ENCODE data around the gene OR5AU1. TPM values are rescaled to one million over a fixed set of nuclear protein-coding genes. Genes with fewer than 3 reads are reported as not detected.
A peak's percentile ranks its signal among the peaks of the same experiment; 100 is the strongest.

Gene OR5AU1
- total RNA-seq, 1 donor from 2014 or later, result not detected

DNA sequence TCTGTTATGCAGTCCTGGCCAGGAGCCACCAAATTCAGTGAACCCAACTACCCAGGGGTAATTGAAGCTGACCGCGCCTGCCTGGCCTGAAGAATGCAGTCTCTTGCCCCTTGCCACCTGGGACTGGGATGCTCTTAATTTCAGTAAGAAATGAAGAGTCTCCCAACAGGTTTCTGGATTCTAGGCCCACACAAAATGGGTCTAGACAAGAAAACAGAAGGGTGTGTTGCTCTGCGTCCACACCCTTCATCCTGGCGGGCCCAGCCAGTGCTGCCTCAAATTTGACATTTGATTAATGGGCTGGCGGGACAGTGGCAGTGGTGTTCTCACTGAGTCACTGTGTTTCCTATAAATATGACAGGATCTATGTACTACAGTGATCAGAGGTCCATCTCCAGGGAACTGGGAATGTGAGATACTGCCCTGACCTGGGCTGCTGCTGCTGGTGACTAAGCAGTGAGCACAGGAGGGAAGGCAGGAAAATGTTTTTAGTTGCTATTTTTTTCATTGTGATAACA, 48.5 kb downstream of the OR5AU1 start:
- no peaks in the 10 kb centered on the region for H3K27me3 ChIP-seq
- peaks cover 0 to 15% of the 10 kb centered on the region in 2 donors for H3K4me1 ChIP-seq
- intact Hi-C loops (cut with DNase I), result loop anchor here (5.0 to 10.0 kb wide), 2 partner anchors 250 to 277 kb away; partner anchors contain the start of gene SUPT16H
- no peak for DNase-seq (ENCODE audit: low spot score in 2 of 2)
- no peaks in the 10 kb centered on the region for H3K9me3 ChIP-seq
- no peak overlapping the region for H3K4me3 ChIP-seq
- H3K27ac ChIP-seq, result peak overlapping the region; percentile 38 to 45
- TF ChIP-seq, protein P1, sequence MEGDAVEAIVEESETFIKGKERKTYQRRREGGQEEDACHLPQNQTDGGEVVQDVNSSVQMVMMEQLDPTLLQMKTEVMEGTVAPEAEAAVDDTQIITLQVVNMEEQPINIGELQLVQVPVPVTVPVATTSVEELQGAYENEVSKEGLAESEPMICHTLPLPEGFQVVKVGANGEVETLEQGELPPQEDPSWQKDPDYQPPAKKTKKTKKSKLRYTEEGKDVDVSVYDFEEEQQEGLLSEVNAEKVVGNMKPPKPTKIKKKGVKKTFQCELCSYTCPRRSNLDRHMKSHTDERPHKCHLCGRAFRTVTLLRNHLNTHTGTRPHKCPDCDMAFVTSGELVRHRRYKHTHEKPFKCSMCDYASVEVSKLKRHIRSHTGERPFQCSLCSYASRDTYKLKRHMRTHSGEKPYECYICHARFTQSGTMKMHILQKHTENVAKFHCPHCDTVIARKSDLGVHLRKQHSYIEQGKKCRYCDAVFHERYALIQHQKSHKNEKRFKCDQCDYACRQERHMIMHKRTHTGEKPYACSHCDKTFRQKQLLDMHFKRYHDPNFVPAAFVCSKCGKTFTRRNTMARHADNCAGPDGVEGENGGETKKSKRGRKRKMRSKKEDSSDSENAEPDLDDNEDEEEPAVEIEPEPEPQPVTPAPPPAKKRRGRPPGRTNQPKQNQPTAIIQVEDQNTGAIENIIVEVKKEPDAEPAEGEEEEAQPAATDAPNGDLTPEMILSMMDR (IDR thresholded peaks at IDR 0.05), result no peak
- no peaks in the 10 kb centered on the region for H3K36me3 ChIP-seq

DNA sequence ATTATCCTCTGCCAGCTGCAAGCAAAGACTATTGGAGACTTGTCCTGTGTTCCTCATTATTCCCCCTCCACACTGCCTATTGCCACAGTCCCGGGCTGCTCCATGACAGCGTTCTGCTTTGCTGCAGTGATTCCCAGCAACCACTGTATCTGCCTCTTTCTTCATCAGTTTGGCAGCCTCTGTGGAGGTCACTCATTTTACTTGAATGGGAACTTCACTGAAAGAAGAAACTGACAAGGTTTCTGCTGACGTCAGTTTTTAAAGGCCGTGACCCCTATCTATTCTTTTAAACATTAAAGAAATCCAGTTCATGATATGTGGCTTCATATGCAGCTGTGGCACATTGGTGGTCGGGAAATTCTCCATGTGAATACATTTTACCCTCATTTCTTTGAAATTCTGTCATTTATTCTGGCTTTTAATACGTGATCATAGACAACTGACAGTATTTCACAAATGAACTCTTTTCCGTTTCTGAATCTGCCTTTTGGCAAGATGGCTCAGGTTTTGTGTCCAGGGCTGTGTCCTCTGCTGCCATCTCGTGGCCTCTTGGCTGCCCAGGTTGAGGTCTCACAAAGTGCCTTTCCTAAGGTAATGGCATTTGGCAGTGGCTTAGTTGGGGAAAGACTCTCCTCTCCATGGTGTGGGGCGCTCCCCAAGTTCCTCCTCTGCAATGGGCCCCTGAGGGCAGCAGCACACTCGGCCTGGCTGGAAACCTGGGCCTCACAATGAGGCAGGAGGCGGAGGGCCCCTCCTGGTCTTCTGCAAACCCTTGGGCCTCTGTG, 49.2 kb downstream of the OR5AU1 start:
- H3K4me3 ChIP-seq, result peak overlapping the region in 1 of 2 donors; percentile 20
- H3K27ac ChIP-seq, result peak overlapping the region; percentile 45 to 63
- intact Hi-C loops (cut with DNase I), result loop anchor here (5.0 to 10.0 kb wide), 2 partner anchors 249 to 278 kb away; partner anchors contain the start of gene SUPT16H
- H3K4me1 ChIP-seq, result peaks cover 0 to 15% of the 10 kb centered on the region in 2 donors
- H3K27me3 ChIP-seq, result no peaks in the 10 kb centered on the region
- no peaks in the 10 kb centered on the region for H3K9me3 ChIP-seq
- TF ChIP-seq, protein P1 (IDR thresholded peaks at IDR 0.05), result peak; percentile 71 to 94 (median 87)
- DNase-seq (ENCODE audit: low spot score in 2 of 2), result peak; percentile 29 to 89
- H3K36me3 ChIP-seq, result no peaks in the 10 kb centered on the region

DNA sequence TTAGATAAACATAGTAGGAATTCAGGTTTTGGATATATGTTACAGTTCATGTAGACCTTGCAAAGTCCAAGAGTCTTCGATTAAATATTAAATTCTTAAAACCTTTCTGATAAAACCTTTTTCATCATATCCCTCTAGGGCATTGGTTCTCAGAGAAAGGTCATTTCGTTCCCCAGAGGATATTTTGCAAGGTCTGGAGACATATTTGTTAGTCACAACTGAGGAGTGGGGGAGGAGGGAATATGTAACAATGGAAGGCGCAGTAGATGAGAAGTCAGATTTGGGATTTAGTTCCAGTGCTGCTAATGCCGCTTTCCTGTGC, 49.7 kb downstream of the OR5AU1 start:
- Histone ChIP-seq H3K36me3 (no peaks in the 10 kb centered on the region), H3K4me1 (peaks cover 0 to 15% of the 10 kb centered on the region in 2 donors), H3K27me3 (no peaks in the 10 kb centered on the region), H3K9me3 (no peaks in the 10 kb centered on the region), H3K4me3 (peak overlapping the region in 1 of 2 donors; percentile 20), H3K27ac (peak overlapping the region; percentile 6 to 63)
- TF ChIP-seq, protein P1 (IDR thresholded peaks at IDR 0.05), result no peak
- no peak for DNase-seq (ENCODE audit: low spot score in 2 of 2)
- intact Hi-C loops (cut with DNase I), result loop anchor here (5.0 to 10.0 kb wide), 2 partner anchors 249 to 279 kb away; partner anchors contain the start of gene SUPT16H

DNA sequence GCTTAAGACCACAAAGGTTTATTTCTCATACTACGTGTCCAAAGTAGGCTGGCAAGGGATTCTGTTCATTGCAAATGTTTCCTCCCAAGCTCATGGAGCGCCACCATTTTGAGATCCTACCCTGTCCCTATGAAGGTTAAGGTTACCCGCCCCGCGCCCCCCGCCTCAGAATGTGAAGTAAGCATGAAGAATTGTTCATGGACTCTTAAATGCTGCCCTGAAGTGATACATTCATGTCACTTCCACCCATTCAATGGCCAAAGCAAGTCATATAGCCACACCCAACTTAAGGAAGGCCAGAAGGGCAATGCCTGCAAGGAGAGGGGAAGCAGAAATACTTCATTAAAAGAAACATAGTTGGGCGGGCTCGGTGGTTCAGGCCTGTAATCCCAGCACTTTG, 50.8 kb downstream of the OR5AU1 start:
- DNase-seq (ENCODE audit: low spot score in 2 of 2), result no peak
- Histone ChIP-seq H3K36me3 (no peaks in the 10 kb centered on the region), H3K27ac (peak overlapping the region; percentile 97), H3K4me3 (no peak overlapping the region), H3K27me3 (no peaks in the 10 kb centered on the region), H3K9me3 (no peaks in the 10 kb centered on the region), H3K4me1 (peaks cover 0 to 15% of the 10 kb centered on the region in 2 donors)
- intact Hi-C loops (cut with DNase I), result loop anchor here (2.0 to 10.0 kb wide), 3 partner anchors 164 to 280 kb away; partner anchors contain the start of genes HNRNPC and SUPT16H
- TF ChIP-seq, protein P1 (IDR thresholded peaks at IDR 0.05), result no peak

Other genes with a start within 250 kb of the OR5AU1 start
- gene RNASE2, start 200.6 kb downstream of the OR5AU1 start, total RNA-seq, result not detected
- 38.8 TPM for gene METTL17, start 166.1 kb downstream of the OR5AU1 start, total RNA-seq
- gene SLC39A2, start 156.8 kb downstream of the OR5AU1 start, total RNA-seq, result not detected
- 216 TPM for gene NDRG2, start 131.0 kb downstream of the OR5AU1 start, total RNA-seq
- not detected for gene TPPP2, start 125.8 kb downstream of the OR5AU1 start, total RNA-seq
- gene RNASE13, start 121.3 kb downstream of the OR5AU1 start, total RNA-seq, result not detected
- gene RNASE7, start 113.7 kb downstream of the OR5AU1 start, total RNA-seq, result not detected
- gene RNASE8, start 98.2 kb downstream of the OR5AU1 start, total RNA-seq, result not detected
- gene ARHGEF40, start 85.8 kb downstream of the OR5AU1 start, total RNA-seq, result 64.8 TPM
- 62.9 TPM for gene ZNF219, start 57.4 kb downstream of the OR5AU1 start, total RNA-seq
- gene TMEM253, start 55.0 kb downstream of the OR5AU1 start, total RNA-seq, result not detected
- 303 TPM for gene HNRNPC, start 113.4 kb upstream of the OR5AU1 start, total RNA-seq
- not detected for gene RPGRIP1, start 124.0 kb upstream of the OR5AU1 start, total RNA-seq
- gene SUPT16H, start 228.0 kb upstream of the OR5AU1 start, total RNA-seq, result 13.5 TPM

All from ascending aorta (tissue), 2 donors.